Measurements from ENCODE around the gene ASIC4.

Gene ASIC4

DNA sequence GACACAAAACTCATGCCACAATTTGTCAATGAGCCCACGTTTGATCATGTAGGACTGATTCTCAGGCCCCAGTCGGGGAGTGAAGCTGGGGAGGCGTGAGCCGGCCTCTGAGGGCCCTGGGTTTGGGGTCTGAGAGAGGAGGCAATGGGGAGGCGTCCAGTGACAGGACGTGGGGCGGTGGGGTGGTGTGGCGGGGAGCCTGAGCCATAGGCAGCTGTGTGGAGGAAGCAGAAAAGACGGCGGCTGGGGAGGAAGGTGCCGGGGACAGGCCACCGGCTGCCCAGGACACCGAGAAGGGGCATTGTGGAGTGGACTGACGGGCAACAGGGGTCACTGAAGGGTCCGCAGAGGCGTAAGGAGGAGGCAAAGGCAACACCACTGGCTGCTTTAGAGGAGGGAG, 22.1 kb downstream of the ASIC4 start:
- no peak for DNase-seq (ENCODE audit: low read depth)

GRCh38 chr2:219536967-219537366, 22.7 kb downstream of the ASIC4 start:
- DNase-seq (ENCODE audit: low read depth), result no peak

GRCh38 chr2:219537657-219538488, 23.6 kb downstream of the ASIC4 start:
- no peak for DNase-seq (ENCODE audit: low read depth)

- DNase-seq (ENCODE audit: low read depth), result no peak
Measured at GRCh38 chr2:219538504-219538951, 24.2 kb downstream of the ASIC4 start.

DNA sequence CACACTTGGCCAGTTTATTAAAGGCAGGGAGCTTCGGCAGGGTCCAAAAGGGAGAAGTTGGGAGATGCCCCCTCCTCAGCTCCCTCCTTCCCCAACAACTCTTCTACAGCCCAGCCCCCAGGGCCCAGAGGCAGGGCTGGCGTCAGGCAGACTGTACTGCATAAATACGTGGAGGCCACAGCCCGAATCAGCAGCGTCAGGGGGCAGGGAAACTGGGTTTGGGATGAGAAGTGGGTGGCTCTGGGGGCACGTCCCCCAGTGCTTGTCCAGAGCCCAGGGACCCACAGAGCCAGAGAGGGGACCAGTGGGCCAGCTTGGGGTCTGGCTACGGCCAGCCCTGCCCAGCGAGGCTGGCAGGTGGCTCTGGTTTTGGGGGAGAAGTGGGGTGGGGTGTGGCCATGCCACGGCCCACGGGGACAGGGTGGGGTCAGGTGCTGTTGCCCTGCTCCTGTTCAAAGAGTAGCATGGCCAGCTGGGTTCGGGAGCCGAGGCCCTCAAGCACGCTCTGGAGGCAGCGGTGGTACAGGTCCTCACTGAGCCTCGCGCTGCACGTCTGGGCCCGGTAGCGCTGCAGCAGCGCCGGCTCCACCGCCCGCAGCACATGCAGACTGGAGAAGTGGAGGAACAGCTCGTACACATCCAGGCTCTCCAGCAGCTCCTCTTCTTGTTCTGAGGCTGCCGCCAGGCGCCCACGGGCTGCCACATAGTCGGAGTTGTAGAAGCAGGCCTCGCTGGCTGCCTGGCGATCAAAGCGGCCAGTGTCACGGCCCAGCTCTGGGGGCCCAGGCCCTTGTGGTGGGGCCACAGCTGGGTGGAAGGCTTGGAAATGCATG, 24.9 kb downstream of the ASIC4 start:
- no peak for DNase-seq (ENCODE audit: low read depth)

DNA sequence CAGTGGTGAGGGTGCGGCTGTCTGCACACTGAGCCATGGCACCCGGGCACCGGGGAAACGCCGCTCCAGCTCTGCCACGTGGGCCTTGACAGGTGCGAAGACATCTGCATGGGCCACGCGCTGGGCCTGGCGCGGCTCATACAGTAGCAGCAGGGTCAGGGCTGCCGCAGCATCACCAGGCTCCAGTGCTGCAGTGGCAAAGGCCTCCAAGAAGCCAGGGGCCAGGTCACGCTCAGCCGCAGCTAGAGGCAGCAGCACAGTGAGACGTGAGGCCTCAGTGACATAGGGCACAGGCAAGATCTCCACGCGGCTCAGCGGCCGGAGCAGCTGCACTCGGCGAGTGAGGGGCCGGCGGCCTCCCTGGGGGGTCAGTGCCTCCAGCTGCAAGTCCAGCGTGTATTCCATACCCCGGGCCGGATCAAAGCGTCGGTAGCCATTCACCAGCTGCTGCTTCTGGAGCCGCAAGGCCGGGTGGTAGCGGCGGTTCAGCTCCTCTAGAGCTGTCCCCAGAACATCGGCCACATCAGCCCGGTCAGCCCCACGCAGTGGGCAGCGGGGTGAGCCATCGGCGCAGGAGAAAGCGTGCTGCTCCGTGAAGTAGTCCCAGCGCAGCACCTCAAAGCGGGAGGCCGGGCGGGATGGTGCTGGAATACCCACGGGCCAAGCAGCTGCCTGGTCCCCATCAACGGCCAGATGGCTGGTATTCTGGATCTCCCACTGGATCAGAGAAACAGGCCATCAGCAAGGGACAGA, 25.8 kb downstream of the ASIC4 start:
- no peak for DNase-seq (ENCODE audit: low read depth)

GRCh38 chr2:219540784-219541504, 26.7 kb downstream of the ASIC4 start:
- DNase-seq (ENCODE audit: low read depth), result no peak

DNA sequence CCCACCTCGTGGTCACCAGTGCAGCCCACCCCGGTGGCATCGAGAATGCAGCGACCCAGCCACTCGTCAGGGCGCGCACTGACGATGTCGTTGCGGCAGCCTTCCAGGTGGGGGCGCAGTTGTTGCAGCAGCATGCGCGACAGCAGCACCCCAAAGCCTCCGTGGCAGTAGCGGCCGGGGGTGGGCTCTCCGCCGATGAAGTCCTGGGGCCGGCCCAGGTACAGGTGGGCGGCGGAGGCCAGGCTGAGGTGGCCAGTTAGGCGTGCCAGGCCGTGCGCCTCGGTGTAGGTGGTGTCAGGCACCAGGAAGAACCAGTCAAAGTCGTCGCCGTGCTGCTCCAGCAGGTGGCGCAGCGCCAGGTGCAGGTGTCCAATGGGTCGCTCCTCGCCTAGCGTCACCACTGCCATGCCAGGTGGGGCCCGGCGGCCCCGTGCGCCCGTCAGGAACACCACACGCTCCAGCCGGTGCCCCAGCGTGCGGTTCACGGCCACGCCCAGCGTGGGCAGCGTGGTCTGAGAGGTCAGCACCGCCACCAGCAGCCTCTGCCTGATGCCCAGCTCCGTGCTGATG, 27.4 kb downstream of the ASIC4 start:
- DNase-seq (ENCODE audit: low read depth), result peak; percentile 71

DNA sequence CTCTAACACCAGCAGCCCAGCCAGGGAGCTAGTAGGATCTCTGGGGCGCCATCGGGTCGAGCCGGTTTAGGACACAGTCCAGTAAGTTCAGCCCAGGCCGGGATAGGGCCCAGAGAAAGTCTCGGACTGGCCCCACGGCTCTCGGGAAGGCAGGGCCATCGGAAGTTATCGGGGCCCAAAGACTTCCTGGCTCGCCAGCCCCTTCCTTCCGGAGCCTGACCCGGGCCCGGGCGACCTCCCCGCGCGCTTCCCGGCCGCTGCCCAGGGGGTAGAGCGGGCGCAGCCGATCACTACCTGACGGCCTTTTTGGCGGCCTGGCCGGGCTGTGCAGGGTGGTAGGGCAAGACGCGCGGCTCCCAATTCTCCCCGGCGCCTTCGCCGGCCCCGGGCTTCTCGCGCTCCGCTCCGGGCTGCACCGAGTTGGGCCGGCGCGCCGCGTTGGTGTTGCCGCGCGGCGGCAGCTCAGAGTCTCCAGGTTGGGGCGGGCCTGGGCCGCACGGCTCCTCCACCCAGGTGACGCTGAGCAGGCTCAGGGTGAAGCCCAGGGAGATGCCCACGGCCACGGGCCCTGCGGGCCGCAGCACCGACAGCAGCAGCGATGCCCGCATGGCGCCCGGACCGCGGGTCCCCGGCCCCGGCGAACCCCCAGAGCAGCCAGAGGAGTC, 28.8 kb downstream of the ASIC4 start:
- no peak for DNase-seq (ENCODE audit: low read depth)

GRCh38 chr2:219543596-219544358, 29.5 kb downstream of the ASIC4 start, which contains the start of the genes CHPF and TMEM198:
CHPF (minus strand) TSS chr2:219543809; CDS start chr2:219543538, 271 bp downstream.
TMEM198 (plus strand) TSS chr2:219544028; CDS start chr2:219544728, 700 bp downstream.
- peak; percentile 86 for DNase-seq (ENCODE audit: low read depth)

DNA sequence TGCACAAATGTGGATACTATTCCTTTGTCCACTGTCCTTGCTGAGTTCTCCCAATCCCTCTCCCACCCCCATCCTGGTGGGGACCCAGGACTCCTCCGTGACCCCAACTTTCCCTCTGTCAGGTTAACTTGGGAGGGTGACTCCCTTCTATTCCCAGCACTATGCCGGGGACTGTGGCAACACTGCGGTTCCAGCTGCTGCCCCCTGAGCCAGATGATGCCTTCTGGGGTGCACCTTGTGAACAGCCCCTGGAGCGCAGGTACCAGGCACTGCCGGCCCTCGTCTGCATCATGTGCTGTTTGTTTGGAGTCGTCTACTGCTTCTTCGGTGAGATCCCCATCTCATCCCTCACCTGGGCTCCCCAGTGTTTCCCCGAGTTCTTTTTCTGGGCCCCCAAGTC, 30.3 kb downstream of the ASIC4 start:
- DNase-seq (ENCODE audit: low read depth), result no peak

- DNase-seq (ENCODE audit: low read depth), result no peak
Measured at GRCh38 chr2:219545295-219545942, 31.1 kb downstream of the ASIC4 start.

GRCh38 chr2:219545943-219546352, 31.7 kb downstream of the ASIC4 start:
- DNase-seq (ENCODE audit: low read depth), result no peak

GRCh38 chr2:219547621-219548020, 33.3 kb downstream of the ASIC4 start:
- no peak for DNase-seq (ENCODE audit: low read depth)

- DNase-seq (ENCODE audit: low read depth), result no peak
Measured at GRCh38 chr2:219548990-219549389, 34.7 kb downstream of the ASIC4 start.

GRCh38 chr2:219549619-219550018, 35.3 kb downstream of the ASIC4 start:
- no peak for DNase-seq (ENCODE audit: low read depth)

DNA sequence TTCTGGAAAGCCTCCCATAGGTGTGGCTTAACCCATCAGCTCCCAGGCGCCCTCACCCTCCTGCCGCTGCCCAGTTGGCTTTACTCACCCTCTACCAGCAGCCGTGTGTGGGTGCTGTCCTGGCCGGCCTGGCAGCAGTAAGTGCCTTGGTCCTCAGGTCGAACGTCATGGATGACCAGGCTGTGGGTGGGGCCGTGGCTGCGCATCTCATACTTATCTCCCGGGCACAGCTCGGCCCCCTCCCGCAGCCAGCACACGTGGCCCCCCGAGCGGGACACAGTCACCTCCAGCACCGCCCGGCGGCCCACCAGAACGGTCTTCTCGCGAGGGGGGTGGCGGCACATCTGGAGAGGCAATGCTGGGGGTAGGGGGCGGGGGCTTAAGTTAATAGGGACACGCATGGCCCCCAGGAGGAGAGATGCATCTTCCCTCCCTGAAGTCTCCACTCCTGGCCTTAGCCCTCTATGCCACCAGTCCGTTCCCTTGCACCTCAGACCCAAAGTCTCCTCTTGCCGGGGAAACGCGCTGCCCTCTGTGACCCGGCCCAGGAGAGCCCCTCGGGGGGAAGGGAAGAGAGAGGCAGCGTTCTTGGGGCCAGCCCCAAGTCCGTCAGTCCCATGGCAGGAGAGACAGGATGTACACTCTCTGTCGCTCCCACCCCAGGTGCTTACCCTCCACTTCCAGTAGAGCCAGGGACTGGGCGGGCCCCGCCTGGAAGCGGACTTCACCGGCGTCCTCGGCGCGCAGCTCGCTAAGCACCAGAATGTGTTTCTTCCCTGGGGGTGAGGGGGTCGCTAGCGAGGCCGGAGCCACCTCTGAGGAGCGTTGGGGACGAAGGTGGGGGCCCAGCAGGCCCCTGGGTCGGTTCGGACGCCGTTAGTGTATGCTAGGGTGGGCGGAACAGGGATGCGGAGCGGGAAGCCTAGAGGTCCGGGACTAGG, 37.4 kb downstream of the ASIC4 start:
- DNase-seq (ENCODE audit: low read depth), result no peak

Measured in activated T-helper 1 cell treated with Interleukin-2 at 50 U/mL for 16 hours (primary cell).